ENCODE data around the gene TMEM132D.

The TMEM132D gene

GRCh38 chr12:129136694-129137325 is 767.0 kb downstream of the TMEM132D start:
- no peak for DNase-seq (ENCODE audit: low read depth in 1 of 2, low spot score in 1 of 2)

GRCh38 chr12:129127771-129128170 is 776.1 kb downstream of the TMEM132D start:
- DNase-seq (ENCODE audit: low read depth in 1 of 2, low spot score in 1 of 2), result no peak

GRCh38 chr12:129127211-129127610 is 776.6 kb downstream of the TMEM132D start:
- DNase-seq (ENCODE audit: low read depth in 1 of 2, low spot score in 1 of 2), result no peak

GRCh38 chr12:129119537-129119936 is 784.3 kb downstream of the TMEM132D start:
- no peak for DNase-seq (ENCODE audit: low read depth in 1 of 2, low spot score in 1 of 2)

GRCh38 chr12:129115558-129115957 is 788.3 kb downstream of the TMEM132D start:
- no peak for DNase-seq (ENCODE audit: low read depth in 1 of 2, low spot score in 1 of 2)

GRCh38 chr12:129110575-129110974 is 793.2 kb downstream of the TMEM132D start:
- no peak for DNase-seq (ENCODE audit: low read depth in 1 of 2, low spot score in 1 of 2)

- no peak for DNase-seq (ENCODE audit: low read depth in 1 of 2, low spot score in 1 of 2)
Observed at GRCh38 chr12:129109174-129110001, 794.4 kb downstream of the TMEM132D start.

GRCh38 chr12:129106772-129107171 is 797.1 kb downstream of the TMEM132D start:
- no peak for DNase-seq (ENCODE audit: low read depth in 1 of 2, low spot score in 1 of 2)

GRCh38 chr12:129103231-129103630 is 800.6 kb downstream of the TMEM132D start:
- no peak for DNase-seq (ENCODE audit: low read depth in 1 of 2, low spot score in 1 of 2)

- DNase-seq (ENCODE audit: low read depth in 1 of 2, low spot score in 1 of 2), result no peak
Observed at GRCh38 chr12:129102233-129102632, 801.6 kb downstream of the TMEM132D start.

GRCh38 chr12:129101816-129102215 is 802.0 kb downstream of the TMEM132D start:
- no peak for DNase-seq (ENCODE audit: low read depth in 1 of 2, low spot score in 1 of 2)

GRCh38 chr12:129101404-129101803 is 802.4 kb downstream of the TMEM132D start:
- DNase-seq (ENCODE audit: low read depth in 1 of 2, low spot score in 1 of 2), result no peak

- DNase-seq (ENCODE audit: low read depth in 1 of 2, low spot score in 1 of 2), result no peak
Observed at GRCh38 chr12:129097451-129097850, 806.4 kb downstream of the TMEM132D start.

- no peak for DNase-seq (ENCODE audit: low read depth in 1 of 2, low spot score in 1 of 2)
Observed at GRCh38 chr12:129096968-129097367, 806.9 kb downstream of the TMEM132D start.

GRCh38 chr12:129096184-129096583 is 807.6 kb downstream of the TMEM132D start:
- DNase-seq (ENCODE audit: low read depth in 1 of 2, low spot score in 1 of 2), result no peak

GRCh38 chr12:129089576-129089975 is 814.2 kb downstream of the TMEM132D start:
- no peak for DNase-seq (ENCODE audit: low read depth in 1 of 2, low spot score in 1 of 2)

- DNase-seq (ENCODE audit: low read depth in 1 of 2, low spot score in 1 of 2), result no peak
Observed at GRCh38 chr12:129084875-129085826, 818.7 kb downstream of the TMEM132D start.

GRCh38 chr12:129083121-129083840 is 820.5 kb downstream of the TMEM132D start:
- DNase-seq (ENCODE audit: low read depth in 1 of 2, low spot score in 1 of 2), result no peak

- DNase-seq (ENCODE audit: low read depth in 1 of 2, low spot score in 1 of 2), result no peak
Observed at GRCh38 chr12:129082441-129082840, 821.4 kb downstream of the TMEM132D start.

GRCh38 chr12:129081755-129082250 is 822.0 kb downstream of the TMEM132D start:
- DNase-seq (ENCODE audit: low read depth in 1 of 2, low spot score in 1 of 2), result no peak

- no peak for DNase-seq (ENCODE audit: low read depth in 1 of 2, low spot score in 1 of 2)
Observed at GRCh38 chr12:129080821-129081220, 823.0 kb downstream of the TMEM132D start.
